ENCODE results near the gene GZMM. TPM values are rescaled to one million over a fixed set of nuclear protein-coding genes. Genes with fewer than 3 reads are reported as not detected.

The GZMM gene
- total RNA-seq, 1 experiment from 2014 or later: 0.66 TPM

- Histone ChIP-seq H3K14ac (ENCODE audit: insufficient read depth, low read length) (no peak overlapping the region; the same call in 1 of the 2 replicates), H3K27me3 (ENCODE audit: insufficient read depth, low read length) (no peaks in the 10 kb centered on the region), H3K9ac (ENCODE audit: extremely low read depth, insufficient read length, low read length) (no peak overlapping the region), H2AFZ (ENCODE audit: low read length) (no peak overlapping the region), H4K91ac (ENCODE audit: insufficient read length, low read depth, low read length) (no peak overlapping the region), H2BK120ac (ENCODE audit: low read depth, low read length, poor library complexity, severe bottlenecking) (no peak overlapping the region), H3K4me1 (ENCODE audit: insufficient read depth, low read length) (no peaks in the 10 kb centered on the region), H2AK5ac (ENCODE audit: insufficient read length, low read length) (no peak overlapping the region), H4K5ac (ENCODE audit: insufficient read length, low read depth, low read length) (no peak overlapping the region), H2BK12ac (ENCODE audit: insufficient read length, low read depth, low read length) (no peak overlapping the region), H3K18ac (ENCODE audit: insufficient read length, low read depth, low read length) (no peak overlapping the region), H4K8ac (replicated peaks; ENCODE audit: insufficient read length, low read depth, low read length) (no peak overlapping the region), H3K23ac (ENCODE audit: insufficient read length, low read depth, low read length) (no peak overlapping the region), H3K56ac (ENCODE audit: insufficient read length, low read depth, low read length) (no peak overlapping the region), H4K20me1 (ENCODE audit: control insufficient read depth, insufficient read depth, insufficient read length) (peaks cover 2% of the 10 kb centered on the region), H3K79me1 (ENCODE audit: insufficient read depth, low read depth, low read length, poor library complexity, severe bottlenecking) (peaks cover 3% of the 10 kb centered on the region), H2BK5ac (ENCODE audit: insufficient read length, low read length) (no peak overlapping the region), H3K9me3 (ENCODE audit: control insufficient read depth, low read depth, low read length) (no peaks in the 10 kb centered on the region), H3K27ac (ENCODE audit: insufficient read length, low read depth, low read length) (no peak overlapping the region), H3T11ph (ENCODE audit: low read length) (no peak overlapping the region), H3K79me2 (ENCODE audit: insufficient read depth, low read length) (peaks cover 18% of the 10 kb centered on the region; the same call in 1 of the 2 replicates), H3K23me2 (ENCODE audit: insufficient read length, low read depth, low read length, poor library complexity, severe bottlenecking) (no peaks in the 10 kb centered on the region), H2BK15ac (ENCODE audit: low read depth, low read length) (no peak overlapping the region), H3K4ac (ENCODE audit: low read depth, low read length) (no peak overlapping the region), H2BK20ac (ENCODE audit: low read depth, low read length, poor library complexity, severe bottlenecking) (no peak overlapping the region), H3K4me2 (ENCODE audit: insufficient read depth, insufficient read length, low read length) (no peak overlapping the region)
- Mint-ChIP-seq H3K9me3 (no peaks in the 10 kb centered on the region), H3K27ac (no peak overlapping the region), H3K36me3 (ENCODE audit: insufficient read depth in 1 of 3, low read depth in 3 of 3) (peaks cover 5 to 33% (median 26%) of the 10 kb centered on the region in 3 experiments; a peak in 6 of 7 replicates), H3K4me3 (no peak overlapping the region), H3K27me3 (ENCODE audit: low read depth) (no peaks in the 10 kb centered on the region; the same call in none of the 2 replicates), H3K4me1 (peaks cover 4 to 11% of the 10 kb centered on the region in 2 experiments)
- DNase-seq: no peak
- WGBS (ENCODE audit: extremely low coverage, insufficient read length, low lambda C conversion rate): no CpG with 5 or more reads among the region's 40 CpGs
- TF ChIP-seq CTCF (conservative IDR thresholded peaks at IDR 0.05): no peak
Measured at GRCh38 chr19:581399-582111, 37.7 kb downstream of the GZMM start.
